HUES64 (cell line): ENCODE results near the gene PPP2R5D.
"Not testable (repeated sequence)": the region's sequence is repeated elsewhere in the genome, so short reads cannot be mapped to it uniquely, and the experiment has no call there.

ENCODE experiments used
- H3K27ac ChIP-seq: 2 replicates; pipeline ENCODE4 v1.7.0; 2013; ENCODE audit warnings: low read depth, low read length, inconsistent platforms
- H3K27me3 ChIP-seq: 2 replicates; pipeline ENCODE4 v1.6.1; 2013; ENCODE audit warnings: mild to moderate bottlenecking, low read length; ENCODE audit not compliant: insufficient read depth
- H3K36me3 ChIP-seq: 2 replicates; pipeline ENCODE4 v1.6.1; 2013; ENCODE audit warnings: mild to moderate bottlenecking, low read length; ENCODE audit not compliant: insufficient read depth
- H3K4me1 ChIP-seq: 2 replicates; pipeline ENCODE4 v1.6.1; 2013; ENCODE audit warnings: mild to moderate bottlenecking, low read length, moderate library complexity; ENCODE audit not compliant: insufficient read depth
- H3K4me3 ChIP-seq: 2 replicates; pipeline ENCODE4 v1.5.1; 2013; ENCODE audit warnings: mild to moderate bottlenecking, low read length, moderate library complexity
- H3K9ac ChIP-seq: 2 replicates; pipeline ENCODE4 v1.6.1; 2013; ENCODE audit warnings: mild to moderate bottlenecking, low read depth, low read length
- H3K9me3 ChIP-seq: 2 replicates; pipeline ENCODE4 v1.6.1; 2013; ENCODE audit warnings: low read depth, low read length; ENCODE audit not compliant: insufficient read depth
- WGBS: fragments of 150-250, 120-280 bp; methylation state at CpG from one replicate; pipeline ENCODE4 v1.1.7; 2013; ENCODE audit warnings: missing lambda C conversion rate; 5-methylcytosine and 5-hydroxymethylcytosine counted together

The PPP2R5D gene

DNA sequence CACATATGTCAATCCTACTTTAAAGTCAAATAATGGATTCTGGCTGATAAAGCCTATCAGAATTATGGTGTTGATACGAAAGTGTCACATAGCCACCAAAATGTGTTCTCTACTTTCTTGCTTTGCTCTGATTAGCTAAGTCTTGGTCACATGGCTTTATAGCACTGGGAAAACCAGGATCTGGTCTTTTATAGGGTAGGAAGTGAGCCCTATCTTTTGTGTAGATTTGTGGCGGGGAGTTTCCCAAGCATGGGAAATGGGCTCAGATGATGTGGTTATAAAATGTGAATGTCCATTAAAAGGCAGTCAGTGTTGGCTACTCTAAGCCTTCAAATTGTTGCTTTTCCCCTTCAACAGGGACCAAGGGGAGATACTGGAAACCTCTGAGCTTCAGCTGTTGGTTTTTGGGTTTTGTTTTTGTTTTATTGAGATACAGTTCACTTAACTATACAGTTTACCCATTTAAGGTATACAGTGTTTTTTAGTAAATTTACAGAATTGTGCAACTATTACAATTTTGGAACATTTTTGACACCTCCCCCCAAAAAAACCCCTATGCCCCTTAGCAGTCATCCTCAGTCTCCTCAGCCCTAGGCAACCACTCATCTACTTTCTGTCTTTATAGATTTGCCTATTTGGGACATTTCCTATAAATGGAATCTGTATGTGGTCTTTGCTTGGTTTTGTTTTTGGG, 49.3 kb downstream of the PPP2R5D start:
- Histone ChIP-seq H3K27ac (no peak overlapping the region), H3K36me3 (peaks cover 71% of the 10 kb centered on the region), H3K4me3 (no peak overlapping the region), H3K27me3 (no peaks in the 10 kb centered on the region), H3K9ac (no peak overlapping the region), H3K9me3 (no peaks in the 10 kb centered on the region), H3K4me1 (no peaks in the 10 kb centered on the region)
- WGBS: 98% methylated on average over 2 of the region's 2 CpGs

DNA sequence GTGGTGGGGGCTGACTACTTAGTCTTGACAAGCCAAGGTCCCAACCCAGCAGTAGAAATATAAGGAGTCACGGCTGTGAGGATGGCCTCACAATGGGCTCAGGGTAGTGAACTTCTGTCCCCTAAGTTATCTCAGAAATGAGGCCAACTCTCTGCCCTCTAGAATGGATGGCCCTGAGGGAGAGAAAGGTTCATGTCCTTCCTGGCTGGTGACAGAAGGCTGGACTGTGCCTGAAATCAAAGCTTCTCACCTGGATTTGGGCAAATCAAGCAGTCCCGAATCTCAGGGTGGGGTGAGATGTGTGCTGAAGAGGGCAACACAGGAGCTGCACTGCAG, 49.8 kb downstream of the PPP2R5D start:
- Histone ChIP-seq H3K4me1 (no peaks in the 10 kb centered on the region), H3K27me3 (no peaks in the 10 kb centered on the region), H3K9me3 (no peaks in the 10 kb centered on the region), H3K27ac (no peak overlapping the region), H3K36me3 (peaks cover 71% of the 10 kb centered on the region), H3K9ac (no peak overlapping the region), H3K4me3 (no peak overlapping the region)
- 97% methylated on average over 2 of the region's 2 CpGs for WGBS

DNA sequence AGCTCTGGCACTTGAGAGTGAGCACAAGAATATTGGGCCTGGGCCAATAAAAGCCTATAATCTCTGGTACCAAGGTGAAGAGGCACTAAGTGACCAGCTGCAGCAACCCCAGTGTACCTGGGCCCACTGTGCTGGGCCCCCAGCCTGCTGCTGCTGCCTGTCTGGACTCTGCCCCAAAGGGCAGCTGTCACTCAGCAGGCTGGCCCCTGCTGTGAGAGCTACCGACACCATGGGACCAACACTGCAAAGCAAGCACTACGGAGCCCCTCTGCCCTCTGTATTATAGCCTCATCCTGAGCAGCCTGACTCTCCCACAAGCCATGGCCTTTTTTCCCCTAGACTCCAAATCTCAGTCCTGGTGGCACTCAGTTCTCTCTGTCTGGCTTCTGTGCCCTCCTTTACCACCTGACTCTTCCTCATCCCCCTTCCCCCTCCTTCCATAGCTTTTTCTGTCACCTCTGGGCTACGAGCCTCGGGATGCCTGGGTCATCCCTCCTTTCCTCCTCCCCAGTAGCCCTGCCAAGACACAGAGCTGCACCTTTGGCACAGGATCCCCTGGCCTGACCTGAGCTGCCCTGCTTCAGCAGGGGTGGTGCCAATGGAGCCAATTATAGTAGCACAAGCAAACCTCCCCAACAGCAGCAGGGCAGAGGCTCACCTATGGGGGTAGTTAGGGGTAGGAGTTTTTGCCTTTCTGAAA, 51.3 kb downstream of the PPP2R5D start:
- WGBS: 81% methylated on average over 4 of the region's 4 CpGs

DNA sequence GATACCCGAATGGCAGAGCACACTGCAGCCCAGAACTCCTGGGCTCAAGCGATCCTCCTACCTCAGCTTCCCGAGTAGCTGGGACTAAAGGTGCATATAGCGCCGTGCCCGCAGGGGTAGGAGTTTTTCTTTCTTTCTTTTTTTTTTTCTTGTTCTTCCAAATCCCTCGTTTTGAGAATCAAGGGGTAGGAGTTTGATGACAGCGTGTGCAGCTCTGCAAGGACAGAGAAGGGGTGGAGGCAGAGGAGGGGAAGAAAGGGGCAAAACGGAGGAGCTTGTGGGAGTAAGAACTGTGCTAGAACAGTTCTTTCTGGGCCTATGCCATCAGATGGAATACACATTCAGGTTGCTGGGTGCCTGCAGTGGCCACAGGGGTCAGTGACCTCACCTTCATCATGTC, 52.3 kb downstream of the PPP2R5D start:
- 90% methylated on average over 6 of the region's 9 CpGs for WGBS
- peaks cover 72% of the 10 kb centered on the region for H3K36me3 ChIP-seq
- H3K27me3 ChIP-seq: no peaks in the 10 kb centered on the region
- H3K9me3 ChIP-seq: no peaks in the 10 kb centered on the region
- H3K9ac ChIP-seq: no peak overlapping the region
- H3K4me3 ChIP-seq: no peak overlapping the region
- H3K27ac ChIP-seq: no peak overlapping the region
- H3K4me1 ChIP-seq: no peaks in the 10 kb centered on the region

More for the DNA sequence above, 51.3 kb downstream of the PPP2R5D start:
- H3K4me3 ChIP-seq: no peak overlapping the region
- H3K27me3 ChIP-seq: no peaks in the 10 kb centered on the region
- no peak overlapping the region for H3K9ac ChIP-seq
- no peaks in the 10 kb centered on the region for H3K9me3 ChIP-seq
- no peak overlapping the region for H3K27ac ChIP-seq
- H3K4me1 ChIP-seq: no peaks in the 10 kb centered on the region
- peaks cover 71% of the 10 kb centered on the region for H3K36me3 ChIP-seq

DNA sequence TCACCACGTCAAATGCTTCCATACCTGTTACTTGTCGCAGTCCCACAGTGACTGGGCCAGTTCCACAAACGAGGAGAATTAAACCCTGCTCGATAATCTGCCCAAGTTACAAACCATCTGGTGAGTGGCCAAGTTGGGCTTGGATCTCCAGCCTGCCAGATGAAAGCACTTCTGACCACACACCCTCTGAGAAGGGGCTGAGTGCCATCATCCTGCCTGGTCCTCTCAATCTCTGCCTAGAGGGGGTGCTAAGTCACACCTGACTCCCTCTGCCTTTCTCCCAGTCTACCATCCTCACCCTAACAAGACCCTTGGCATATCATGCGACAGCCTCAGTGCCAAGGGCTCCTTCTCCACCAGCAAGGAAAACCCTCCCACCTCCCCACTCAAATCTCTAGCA, 52.8 kb downstream of the PPP2R5D start:
- H3K27me3 ChIP-seq: no peaks in the 10 kb centered on the region
- no peaks in the 10 kb centered on the region for H3K9me3 ChIP-seq
- no peaks in the 10 kb centered on the region for H3K4me1 ChIP-seq
- H3K4me3 ChIP-seq: no peak overlapping the region
- peaks cover 70% of the 10 kb centered on the region for H3K36me3 ChIP-seq
- WGBS: 85% methylated on average over 5 of the region's 5 CpGs
- H3K9ac ChIP-seq: no peak overlapping the region
- H3K27ac ChIP-seq: no peak overlapping the region

DNA sequence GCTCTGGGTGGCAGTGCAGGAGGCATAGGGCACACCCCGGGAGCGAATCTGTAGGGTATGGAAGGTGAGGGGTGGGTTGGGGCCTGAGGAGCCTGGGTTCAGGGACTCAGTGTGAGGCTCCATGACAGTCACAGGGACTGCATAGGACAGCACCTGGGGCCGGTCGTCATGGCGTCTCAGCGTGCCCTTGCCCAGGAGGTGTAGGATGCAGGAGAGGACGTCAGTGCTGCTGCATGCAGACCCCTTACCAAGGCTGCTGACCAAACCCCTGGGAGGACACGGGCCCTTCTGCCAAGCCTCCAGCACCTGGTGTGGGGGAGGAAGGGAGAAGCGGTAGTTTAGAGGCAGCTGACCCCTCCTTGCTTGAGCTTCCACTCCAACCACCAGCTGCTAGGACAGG, 53.3 kb downstream of the PPP2R5D start:
- Histone ChIP-seq H3K9me3 (no peaks in the 10 kb centered on the region), H3K27ac (no peak overlapping the region), H3K4me1 (no peaks in the 10 kb centered on the region), H3K9ac (no peak overlapping the region), H3K27me3 (no peaks in the 10 kb centered on the region), H3K4me3 (no peak overlapping the region), H3K36me3 (peaks cover 68% of the 10 kb centered on the region)
- WGBS: 90% methylated on average over 8 of the region's 9 CpGs

DNA sequence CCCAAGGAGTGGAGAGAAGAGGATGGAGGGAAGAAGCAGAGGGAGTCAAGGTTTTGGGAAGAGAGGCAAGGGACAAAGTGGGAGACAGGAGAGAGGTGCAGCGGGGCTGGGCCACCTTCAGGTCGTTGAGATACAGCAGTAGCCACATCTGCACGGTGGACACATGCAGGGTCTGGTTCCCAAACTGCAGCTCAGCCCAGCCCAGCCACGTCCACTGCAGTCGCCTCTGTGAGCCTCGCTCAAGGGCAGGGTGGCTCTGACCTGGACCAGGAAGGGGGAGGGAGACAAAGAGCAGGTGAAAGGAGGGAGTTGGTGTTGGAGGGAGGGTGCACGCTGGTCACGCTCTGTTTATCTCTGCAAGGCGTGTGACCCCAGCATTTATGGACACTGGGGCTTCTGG, 54.4 kb downstream of the PPP2R5D start:
- peaks cover 70% of the 10 kb centered on the region for H3K36me3 ChIP-seq
- no peak overlapping the region for H3K9ac ChIP-seq
- H3K27ac ChIP-seq: no peak overlapping the region
- H3K4me3 ChIP-seq: no peak overlapping the region
- H3K9me3 ChIP-seq: no peaks in the 10 kb centered on the region
- no peaks in the 10 kb centered on the region for H3K27me3 ChIP-seq
- H3K4me1 ChIP-seq: no peaks in the 10 kb centered on the region
- WGBS: 90% methylated on average over 9 of the region's 9 CpGs

DNA sequence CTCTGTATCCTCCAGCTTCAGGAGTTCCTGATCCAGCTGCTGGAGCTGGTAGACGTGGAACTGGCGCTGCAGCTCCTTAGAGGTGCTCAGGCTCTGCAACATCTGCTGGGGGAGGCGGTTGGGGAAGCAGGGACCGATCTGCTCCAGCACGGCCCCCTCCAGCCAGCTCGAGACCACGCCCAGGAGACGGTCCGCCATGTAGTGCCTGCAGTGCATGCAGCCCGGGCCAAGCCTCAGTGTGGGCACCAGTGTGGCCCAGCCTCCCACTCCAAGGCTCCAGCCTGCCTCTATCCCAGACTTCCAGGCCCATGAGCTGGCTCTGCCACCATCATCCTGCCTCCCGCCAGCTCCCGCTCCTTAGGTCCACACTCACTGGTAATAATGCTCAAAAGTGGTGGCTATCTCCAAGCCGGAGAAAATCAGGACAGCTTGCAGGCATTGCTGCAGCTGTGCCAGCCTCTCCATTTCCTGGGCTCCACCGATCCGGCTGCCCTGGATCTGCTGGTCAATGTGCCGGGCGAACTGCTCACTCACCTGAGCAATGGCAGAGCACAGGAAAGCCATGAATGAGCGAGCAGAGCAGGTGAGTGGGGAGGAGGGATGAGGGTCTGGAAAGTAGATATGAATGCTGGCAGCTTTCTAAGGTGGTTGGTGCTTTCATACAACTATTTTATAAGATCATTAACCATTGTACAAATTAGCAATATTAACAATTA, 56.3 kb downstream of the PPP2R5D start:
- Histone ChIP-seq H3K36me3 (peaks cover 72% of the 10 kb centered on the region), H3K4me3 (no peak overlapping the region), H3K9me3 (no peaks in the 10 kb centered on the region), H3K27me3 (no peaks in the 10 kb centered on the region), H3K4me1 (no peaks in the 10 kb centered on the region), H3K27ac (no peak overlapping the region), H3K9ac (no peak overlapping the region)
- 95% methylated on average over 18 of the region's 18 CpGs for WGBS

DNA sequence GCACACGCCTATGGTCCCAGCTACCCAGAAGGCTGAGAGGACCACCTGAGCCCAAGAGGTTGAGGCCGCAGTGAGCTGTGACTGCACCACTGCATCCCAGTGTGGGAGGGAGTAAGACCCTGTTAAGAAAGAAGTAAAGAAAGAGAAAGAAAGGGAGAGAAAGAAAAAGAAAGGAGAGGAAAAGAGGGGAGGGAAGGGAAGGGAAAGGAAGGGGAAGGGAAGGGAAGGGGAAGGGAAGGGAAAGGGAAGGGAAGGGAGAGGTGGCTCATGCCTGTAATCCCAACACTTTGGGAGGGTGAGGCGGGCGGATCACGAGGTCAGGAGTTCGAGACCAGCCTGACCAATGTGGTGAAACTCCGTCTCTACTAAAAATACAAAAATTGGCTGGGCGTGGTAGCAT, 57.1 kb downstream of the PPP2R5D start:
- WGBS: 93% methylated on average over 8 of the region's 8 CpGs
- H3K4me3 ChIP-seq, H3K9me3 ChIP-seq, H3K27ac ChIP-seq, H3K4me1 ChIP-seq, H3K9ac ChIP-seq, H3K27me3 ChIP-seq: not testable (repeated sequence)
- H3K36me3 ChIP-seq: peaks cover 80% of the 10 kb centered on the region

DNA sequence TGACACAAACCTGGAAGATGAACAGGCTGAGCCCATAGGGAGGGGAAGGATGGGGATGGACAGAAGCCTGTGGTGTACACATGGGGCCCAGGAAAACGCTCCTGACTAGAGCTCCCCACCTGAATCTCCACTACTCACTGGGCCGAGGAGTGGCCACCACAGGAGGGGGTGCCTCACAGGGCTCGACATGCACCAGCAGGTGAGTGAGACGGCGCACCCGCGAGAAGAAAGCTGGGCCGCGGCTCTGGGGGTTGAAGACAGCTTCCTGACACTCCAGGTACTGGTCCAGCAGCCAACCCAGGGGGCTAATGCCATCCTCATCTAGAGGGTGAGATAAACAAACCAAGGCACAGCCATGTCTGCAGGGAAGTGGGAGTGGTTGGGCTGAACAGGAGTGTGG, 58.9 kb downstream of the PPP2R5D start:
- H3K36me3 ChIP-seq: peaks cover 80% of the 10 kb centered on the region
- no peaks in the 10 kb centered on the region for H3K9me3 ChIP-seq
- H3K4me1 ChIP-seq: no peaks in the 10 kb centered on the region
- no peak overlapping the region for H3K27ac ChIP-seq
- H3K4me3 ChIP-seq: no peak overlapping the region
- H3K9ac ChIP-seq: no peak overlapping the region
- WGBS: 94% methylated on average over 9 of the region's 9 CpGs
- no peaks in the 10 kb centered on the region for H3K27me3 ChIP-seq

DNA sequence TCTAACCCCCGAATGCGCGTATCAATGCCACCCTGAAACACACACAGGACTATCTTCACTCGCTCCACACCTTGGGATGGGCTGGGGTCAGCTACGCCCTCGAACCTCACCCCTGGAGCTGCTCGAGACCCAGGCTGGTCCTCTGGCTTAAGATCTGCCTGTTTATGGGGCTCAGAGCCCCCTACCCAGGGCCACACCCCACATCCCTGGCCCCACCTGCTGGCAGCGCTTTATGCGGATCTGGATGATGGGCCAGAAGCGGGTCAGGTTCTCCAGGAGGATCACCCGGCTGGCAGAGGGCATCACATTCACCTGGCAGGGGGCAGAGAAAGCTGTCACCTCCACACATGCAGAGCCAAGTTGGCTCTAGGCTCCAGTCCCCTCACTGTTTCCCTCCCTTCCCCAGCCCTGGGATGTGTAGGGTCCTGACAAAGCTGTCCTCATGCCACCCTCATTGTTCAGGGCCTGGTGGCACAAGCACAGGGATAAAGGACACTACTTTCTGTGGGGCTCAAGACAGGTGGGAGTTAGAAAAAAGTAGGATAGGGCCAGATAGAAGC, 61.1 kb downstream of the PPP2R5D start:
- no peak overlapping the region for H3K9ac ChIP-seq
- no peaks in the 10 kb centered on the region for H3K27me3 ChIP-seq
- 97% methylated on average over 11 of the region's 11 CpGs for WGBS
- no peak overlapping the region for H3K4me3 ChIP-seq
- H3K9me3 ChIP-seq: no peaks in the 10 kb centered on the region
- peaks cover 80% of the 10 kb centered on the region for H3K36me3 ChIP-seq
- no peaks in the 10 kb centered on the region for H3K4me1 ChIP-seq
- H3K27ac ChIP-seq: no peak overlapping the region
